ENCODE results near the gene KEAP1.

- TF ChIP-seq MXD1 (CRISPR knock-in tag; IDR thresholded peaks at IDR 0.05) (no peak), TOE1 (CRISPR knock-in tag; IDR thresholded peaks at IDR 0.05) (no peak), POLR2A (IDR thresholded peaks at IDR 0.05; ENCODE audit: insufficient read depth in 1 of 2, low read depth in 2 of 2, low read length in 2 of 2) (no peak), ZFX (CRISPR knock-in tag; IDR thresholded peaks at IDR 0.05; ENCODE audit: low read depth) (no peak), ADNP (CRISPR knock-in tag; IDR thresholded peaks at IDR 0.05) (no peak), THAP11 (CRISPR knock-in tag; IDR thresholded peaks at IDR 0.05) (no peak)
- TF ChIP-seq, protein P1, sequence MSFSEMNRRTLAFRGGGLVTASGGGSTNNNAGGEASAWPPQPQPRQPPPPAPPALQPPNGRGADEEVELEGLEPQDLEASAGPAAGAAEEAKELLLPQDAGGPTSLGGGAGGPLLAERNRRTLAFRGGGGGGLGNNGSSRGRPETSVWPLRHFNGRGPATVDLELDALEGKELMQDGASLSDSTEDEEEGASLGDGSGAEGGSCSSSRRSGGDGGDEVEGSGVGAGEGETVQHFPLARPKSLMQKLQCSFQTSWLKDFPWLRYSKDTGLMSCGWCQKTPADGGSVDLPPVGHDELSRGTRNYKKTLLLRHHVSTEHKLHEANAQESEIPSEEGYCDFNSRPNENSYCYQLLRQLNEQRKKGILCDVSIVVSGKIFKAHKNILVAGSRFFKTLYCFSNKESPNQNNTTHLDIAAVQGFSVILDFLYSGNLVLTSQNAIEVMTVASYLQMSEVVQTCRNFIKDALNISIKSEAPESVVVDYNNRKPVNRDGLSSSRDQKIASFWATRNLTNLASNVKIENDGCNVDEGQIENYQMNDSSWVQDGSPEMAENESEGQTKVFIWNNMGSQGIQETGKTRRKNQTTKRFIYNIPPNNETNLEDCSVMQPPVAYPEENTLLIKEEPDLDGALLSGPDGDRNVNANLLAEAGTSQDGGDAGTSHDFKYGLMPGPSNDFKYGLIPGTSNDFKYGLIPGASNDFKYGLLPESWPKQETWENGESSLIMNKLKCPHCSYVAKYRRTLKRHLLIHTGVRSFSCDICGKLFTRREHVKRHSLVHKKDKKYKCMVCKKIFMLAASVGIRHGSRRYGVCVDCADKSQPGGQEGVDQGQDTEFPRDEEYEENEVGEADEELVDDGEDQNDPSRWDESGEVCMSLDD (CRISPR knock-in tag; IDR thresholded peaks at IDR 0.05; ENCODE audit: borderline replicate concordance), result no peak
- TF ChIP-seq, protein P2, sequence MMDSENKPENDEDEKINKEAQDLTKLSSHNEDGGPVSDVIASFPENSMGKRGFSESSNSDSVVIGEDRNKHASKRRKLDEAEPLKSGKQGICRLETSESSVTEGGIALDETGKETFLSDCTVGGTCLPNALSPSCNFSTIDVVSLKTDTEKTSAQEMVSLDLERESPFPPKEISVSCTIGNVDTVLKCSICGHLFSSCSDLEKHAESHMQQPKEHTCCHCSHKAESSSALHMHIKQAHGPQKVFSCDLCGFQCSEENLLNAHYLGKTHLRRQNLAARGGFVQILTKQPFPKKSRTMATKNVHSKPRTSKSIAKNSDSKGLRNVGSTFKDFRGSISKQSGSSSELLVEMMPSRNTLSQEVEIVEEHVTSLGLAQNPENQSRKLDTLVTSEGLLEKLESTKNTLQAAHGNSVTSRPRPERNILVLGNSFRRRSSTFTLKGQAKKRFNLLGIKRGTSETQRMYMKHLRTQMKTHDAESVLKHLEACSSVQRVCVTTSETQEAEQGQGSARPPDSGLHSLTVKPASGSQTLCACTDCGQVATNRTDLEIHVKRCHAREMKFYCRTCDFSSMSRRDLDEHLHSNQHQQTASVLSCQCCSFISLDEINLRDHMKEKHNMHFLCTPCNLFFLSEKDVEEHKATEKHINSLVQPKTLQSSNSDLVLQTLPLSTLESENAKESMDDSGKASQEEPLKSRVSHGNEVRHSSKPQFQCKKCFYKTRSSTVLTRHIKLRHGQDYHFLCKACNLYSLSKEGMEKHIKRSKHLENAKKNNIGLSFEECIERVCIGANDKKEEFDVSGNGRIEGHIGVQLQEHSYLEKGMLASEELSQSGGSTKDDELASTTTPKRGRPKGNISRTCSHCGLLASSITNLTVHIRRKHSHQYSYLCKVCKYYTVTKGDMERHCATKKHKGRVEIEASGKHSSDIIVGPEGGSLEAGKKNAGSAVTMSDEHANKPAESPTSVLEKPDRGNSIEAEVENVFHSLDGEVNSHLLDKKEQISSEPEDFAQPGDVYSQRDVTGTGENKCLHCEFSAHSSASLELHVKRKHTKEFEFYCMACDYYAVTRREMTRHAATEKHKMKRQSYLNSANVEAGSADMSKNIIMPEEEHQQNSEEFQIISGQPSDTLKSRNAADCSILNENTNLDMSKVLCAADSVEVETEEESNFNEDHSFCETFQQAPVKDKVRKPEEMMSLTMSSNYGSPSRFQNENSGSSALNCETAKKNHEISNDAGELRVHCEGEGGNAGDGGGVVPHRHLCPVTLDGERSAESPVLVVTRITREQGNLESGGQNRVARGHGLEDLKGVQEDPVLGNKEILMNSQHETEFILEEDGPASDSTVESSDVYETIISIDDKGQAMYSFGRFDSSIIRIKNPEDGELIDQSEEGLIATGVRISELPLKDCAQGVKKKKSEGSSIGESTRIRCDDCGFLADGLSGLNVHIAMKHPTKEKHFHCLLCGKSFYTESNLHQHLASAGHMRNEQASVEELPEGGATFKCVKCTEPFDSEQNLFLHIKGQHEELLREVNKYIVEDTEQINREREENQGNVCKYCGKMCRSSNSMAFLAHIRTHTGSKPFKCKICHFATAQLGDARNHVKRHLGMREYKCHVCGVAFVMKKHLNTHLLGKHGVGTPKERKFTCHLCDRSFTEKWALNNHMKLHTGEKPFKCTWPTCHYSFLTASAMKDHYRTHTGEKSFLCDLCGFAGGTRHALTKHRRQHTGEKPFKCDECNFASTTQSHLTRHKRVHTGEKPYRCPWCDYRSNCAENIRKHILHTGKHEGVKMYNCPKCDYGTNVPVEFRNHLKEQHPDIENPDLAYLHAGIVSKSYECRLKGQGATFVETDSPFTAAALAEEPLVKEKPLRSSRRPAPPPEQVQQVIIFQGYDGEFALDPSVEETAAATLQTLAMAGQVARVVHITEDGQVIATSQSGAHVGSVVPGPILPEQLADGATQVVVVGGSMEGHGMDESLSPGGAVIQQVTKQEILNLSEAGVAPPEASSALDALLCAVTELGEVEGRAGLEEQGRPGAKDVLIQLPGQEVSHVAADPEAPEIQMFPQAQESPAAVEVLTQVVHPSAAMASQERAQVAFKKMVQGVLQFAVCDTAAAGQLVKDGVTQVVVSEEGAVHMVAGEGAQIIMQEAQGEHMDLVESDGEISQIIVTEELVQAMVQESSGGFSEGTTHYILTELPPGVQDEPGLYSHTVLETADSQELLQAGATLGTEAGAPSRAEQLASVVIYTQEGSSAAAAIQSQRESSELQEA (CRISPR knock-in tag; IDR thresholded peaks at IDR 0.05; ENCODE audit: not compliant biosample characterization), result no peak
- TF ChIP-seq, protein P3, sequence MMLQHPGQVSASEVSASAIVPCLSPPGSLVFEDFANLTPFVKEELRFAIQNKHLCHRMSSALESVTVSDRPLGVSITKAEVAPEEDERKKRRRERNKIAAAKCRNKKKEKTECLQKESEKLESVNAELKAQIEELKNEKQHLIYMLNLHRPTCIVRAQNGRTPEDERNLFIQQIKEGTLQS (CRISPR knock-in tag; IDR thresholded peaks at IDR 0.05), result no peak
- TF ChIP-seq, protein P4, sequence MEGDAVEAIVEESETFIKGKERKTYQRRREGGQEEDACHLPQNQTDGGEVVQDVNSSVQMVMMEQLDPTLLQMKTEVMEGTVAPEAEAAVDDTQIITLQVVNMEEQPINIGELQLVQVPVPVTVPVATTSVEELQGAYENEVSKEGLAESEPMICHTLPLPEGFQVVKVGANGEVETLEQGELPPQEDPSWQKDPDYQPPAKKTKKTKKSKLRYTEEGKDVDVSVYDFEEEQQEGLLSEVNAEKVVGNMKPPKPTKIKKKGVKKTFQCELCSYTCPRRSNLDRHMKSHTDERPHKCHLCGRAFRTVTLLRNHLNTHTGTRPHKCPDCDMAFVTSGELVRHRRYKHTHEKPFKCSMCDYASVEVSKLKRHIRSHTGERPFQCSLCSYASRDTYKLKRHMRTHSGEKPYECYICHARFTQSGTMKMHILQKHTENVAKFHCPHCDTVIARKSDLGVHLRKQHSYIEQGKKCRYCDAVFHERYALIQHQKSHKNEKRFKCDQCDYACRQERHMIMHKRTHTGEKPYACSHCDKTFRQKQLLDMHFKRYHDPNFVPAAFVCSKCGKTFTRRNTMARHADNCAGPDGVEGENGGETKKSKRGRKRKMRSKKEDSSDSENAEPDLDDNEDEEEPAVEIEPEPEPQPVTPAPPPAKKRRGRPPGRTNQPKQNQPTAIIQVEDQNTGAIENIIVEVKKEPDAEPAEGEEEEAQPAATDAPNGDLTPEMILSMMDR (CRISPR knock-in tag; IDR thresholded peaks at IDR 0.05), result no peak
- TF ChIP-seq, protein P5, sequence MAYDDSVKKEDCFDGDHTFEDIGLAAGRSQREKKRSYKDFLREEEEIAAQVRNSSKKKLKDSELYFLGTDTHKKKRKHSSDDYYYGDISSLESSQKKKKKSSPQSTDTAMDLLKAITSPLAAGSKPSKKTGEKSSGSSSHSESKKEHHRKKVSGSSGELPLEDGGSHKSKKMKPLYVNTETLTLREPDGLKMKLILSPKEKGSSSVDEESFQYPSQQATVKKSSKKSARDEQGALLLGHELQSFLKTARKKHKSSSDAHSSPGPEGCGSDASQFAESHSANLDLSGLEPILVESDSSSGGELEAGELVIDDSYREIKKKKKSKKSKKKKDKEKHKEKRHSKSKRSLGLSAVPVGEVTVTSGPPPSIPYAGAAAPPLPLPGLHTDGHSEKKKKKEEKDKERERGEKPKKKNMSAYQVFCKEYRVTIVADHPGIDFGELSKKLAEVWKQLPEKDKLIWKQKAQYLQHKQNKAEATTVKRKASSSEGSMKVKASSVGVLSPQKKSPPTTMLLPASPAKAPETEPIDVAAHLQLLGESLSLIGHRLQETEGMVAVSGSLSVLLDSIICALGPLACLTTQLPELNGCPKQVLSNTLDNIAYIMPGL (CRISPR knock-in tag; IDR thresholded peaks at IDR 0.05; ENCODE audit: borderline replicate concordance in 1 of 2, low read depth in 1 of 2), result no peak
- TF ChIP-seq, protein P6, sequence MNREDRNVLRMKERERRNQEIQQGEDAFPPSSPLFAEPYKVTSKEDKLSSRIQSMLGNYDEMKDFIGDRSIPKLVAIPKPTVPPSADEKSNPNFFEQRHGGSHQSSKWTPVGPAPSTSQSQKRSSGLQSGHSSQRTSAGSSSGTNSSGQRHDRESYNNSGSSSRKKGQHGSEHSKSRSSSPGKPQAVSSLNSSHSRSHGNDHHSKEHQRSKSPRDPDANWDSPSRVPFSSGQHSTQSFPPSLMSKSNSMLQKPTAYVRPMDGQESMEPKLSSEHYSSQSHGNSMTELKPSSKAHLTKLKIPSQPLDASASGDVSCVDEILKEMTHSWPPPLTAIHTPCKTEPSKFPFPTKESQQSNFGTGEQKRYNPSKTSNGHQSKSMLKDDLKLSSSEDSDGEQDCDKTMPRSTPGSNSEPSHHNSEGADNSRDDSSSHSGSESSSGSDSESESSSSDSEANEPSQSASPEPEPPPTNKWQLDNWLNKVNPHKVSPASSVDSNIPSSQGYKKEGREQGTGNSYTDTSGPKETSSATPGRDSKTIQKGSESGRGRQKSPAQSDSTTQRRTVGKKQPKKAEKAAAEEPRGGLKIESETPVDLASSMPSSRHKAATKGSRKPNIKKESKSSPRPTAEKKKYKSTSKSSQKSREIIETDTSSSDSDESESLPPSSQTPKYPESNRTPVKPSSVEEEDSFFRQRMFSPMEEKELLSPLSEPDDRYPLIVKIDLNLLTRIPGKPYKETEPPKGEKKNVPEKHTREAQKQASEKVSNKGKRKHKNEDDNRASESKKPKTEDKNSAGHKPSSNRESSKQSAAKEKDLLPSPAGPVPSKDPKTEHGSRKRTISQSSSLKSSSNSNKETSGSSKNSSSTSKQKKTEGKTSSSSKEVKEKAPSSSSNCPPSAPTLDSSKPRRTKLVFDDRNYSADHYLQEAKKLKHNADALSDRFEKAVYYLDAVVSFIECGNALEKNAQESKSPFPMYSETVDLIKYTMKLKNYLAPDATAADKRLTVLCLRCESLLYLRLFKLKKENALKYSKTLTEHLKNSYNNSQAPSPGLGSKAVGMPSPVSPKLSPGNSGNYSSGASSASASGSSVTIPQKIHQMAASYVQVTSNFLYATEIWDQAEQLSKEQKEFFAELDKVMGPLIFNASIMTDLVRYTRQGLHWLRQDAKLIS (CRISPR knock-in tag; IDR thresholded peaks at IDR 0.05), result no peak
Measured at GRCh38 chr19:10516064-10516385, 12.9 kb upstream of the KEAP1 start.

Measured in HepG2 (cell line).